ENCODE results near the gene UGT1A3.
"Not testable (repeated sequence)": the region's sequence is repeated elsewhere in the genome, so short reads cannot be mapped to it uniquely, and the experiment has no call there.

UGT1A3 gene

DNA sequence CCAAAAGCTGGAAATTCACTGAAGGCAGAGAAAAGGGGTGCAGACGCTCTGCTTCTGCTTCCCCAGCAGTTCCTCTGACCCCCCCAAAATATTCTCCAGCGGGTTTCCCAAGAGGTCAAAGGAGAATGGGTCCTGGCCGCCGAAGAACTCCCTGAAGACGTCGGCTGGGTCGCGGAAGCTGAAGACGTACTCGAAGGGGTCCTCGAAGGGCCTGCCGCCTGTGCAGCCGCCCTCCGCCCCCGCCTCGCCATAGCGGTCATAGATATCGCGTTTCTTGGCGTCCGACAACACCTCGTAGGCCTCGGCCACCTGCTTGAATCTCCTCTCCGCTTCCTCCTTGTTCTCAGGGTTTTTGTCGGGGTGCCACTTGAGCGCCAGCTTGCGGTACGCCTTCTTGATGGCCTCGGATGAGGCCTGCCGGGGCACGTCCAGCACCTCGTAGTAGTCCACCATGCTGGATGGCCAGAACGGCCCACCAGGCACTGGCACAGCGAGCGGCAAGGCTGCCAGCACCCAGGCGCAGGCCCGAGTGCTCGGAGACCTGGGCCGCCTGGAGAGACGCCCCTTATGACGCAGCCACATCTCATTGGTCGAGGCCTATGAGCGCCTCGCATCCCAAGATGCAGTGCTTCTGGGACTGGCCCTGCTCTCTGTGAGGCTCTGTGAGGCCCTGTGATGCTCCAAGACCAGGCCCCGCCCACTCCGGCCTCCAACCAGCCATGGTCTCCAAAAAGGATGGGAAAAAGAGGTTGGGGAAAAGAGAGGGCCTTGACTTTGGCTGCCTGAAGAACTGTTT is 14.8 kb downstream of the UGT1A3 start:
- no peaks in the 10 kb centered on the region for H3K9me2 ChIP-seq (ENCODE audit: low read depth, low read length)
- H3K27me3 ChIP-seq (ENCODE audit: insufficient read depth, low read length), result no peaks in the 10 kb centered on the region
- no peak overlapping the region for H3K4me2 ChIP-seq (ENCODE audit: low read length)
- H2AFZ ChIP-seq (ENCODE audit: low read length), result no peak overlapping the region
- TF ChIP-seq, protein P1, sequence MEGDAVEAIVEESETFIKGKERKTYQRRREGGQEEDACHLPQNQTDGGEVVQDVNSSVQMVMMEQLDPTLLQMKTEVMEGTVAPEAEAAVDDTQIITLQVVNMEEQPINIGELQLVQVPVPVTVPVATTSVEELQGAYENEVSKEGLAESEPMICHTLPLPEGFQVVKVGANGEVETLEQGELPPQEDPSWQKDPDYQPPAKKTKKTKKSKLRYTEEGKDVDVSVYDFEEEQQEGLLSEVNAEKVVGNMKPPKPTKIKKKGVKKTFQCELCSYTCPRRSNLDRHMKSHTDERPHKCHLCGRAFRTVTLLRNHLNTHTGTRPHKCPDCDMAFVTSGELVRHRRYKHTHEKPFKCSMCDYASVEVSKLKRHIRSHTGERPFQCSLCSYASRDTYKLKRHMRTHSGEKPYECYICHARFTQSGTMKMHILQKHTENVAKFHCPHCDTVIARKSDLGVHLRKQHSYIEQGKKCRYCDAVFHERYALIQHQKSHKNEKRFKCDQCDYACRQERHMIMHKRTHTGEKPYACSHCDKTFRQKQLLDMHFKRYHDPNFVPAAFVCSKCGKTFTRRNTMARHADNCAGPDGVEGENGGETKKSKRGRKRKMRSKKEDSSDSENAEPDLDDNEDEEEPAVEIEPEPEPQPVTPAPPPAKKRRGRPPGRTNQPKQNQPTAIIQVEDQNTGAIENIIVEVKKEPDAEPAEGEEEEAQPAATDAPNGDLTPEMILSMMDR (IDR thresholded peaks at IDR 0.05; ENCODE audit: low read length), result no peak
- no peak for TF ChIP-seq EZH2 (IDR thresholded peaks at IDR 0.05; ENCODE audit: borderline replicate concordance, low read length)
- no peak overlapping the region for H3K9ac ChIP-seq (ENCODE audit: low read length)
- H3K79me2 ChIP-seq (ENCODE audit: insufficient read depth, low read length), result no peaks in the 10 kb centered on the region
- no peaks in the 10 kb centered on the region for H3K9me3 ChIP-seq (ENCODE audit: low read length)
- no peaks in the 10 kb centered on the region for H3F3A ChIP-seq (ENCODE audit: insufficient read depth, low read length)
- H3K4me3 ChIP-seq (ENCODE audit: low read depth, low read length, poor library complexity, severe bottlenecking), result no peak overlapping the region
- no peak overlapping the region for H3K27ac ChIP-seq (ENCODE audit: low read depth, low read length, poor library complexity, severe bottlenecking)
- no peaks in the 10 kb centered on the region for H3K36me3 ChIP-seq (ENCODE audit: insufficient read depth, low read length)
- no peaks in the 10 kb centered on the region for H4K20me1 ChIP-seq (ENCODE audit: insufficient read depth, low read length)
- no peaks in the 10 kb centered on the region for H3K4me1 ChIP-seq (ENCODE audit: insufficient read depth, low read length, severe bottlenecking)

DNA sequence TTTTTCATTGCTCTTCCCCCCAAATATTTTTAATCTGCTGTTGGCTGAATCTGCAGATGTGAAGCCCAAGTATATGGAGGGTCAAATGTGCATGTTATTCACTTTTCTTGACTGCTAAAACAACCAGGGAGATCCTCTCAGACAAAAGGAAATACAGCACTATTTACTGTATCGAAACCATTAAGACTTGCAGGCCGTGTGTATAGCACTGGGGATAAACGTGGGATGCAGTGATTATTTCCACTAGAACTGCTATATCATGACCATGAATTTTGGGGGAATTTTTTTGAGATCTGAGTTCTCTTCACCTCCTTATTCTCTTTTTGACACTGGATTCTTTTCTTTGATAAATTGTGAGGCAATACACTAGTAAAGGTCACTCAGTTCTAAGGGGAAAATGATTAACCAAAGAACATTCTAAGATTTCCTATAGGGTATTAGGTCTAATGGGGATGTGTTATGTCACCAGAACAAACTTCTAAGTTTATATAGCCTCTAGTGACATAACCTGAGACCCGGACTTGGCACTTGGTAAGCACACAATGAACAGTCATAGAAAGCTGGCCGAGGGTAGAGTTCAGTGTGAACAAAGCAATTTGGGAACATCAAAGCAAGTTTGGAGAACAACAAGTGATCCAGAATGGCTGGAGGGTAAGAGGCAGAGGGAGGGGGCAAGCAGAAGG is 16.4 kb downstream of the UGT1A3 start:
- H3K79me2 ChIP-seq (ENCODE audit: insufficient read depth, low read length), result no peaks in the 10 kb centered on the region
- no peaks in the 10 kb centered on the region for H4K20me1 ChIP-seq (ENCODE audit: insufficient read depth, low read length)
- H3K4me2 ChIP-seq (ENCODE audit: low read length), result no peak overlapping the region
- no peak overlapping the region for H3K4me3 ChIP-seq (ENCODE audit: low read depth, low read length, poor library complexity, severe bottlenecking)
- H3K4me1 ChIP-seq (ENCODE audit: insufficient read depth, low read length, severe bottlenecking), result no peaks in the 10 kb centered on the region
- H3F3A ChIP-seq (ENCODE audit: insufficient read depth, low read length), result no peaks in the 10 kb centered on the region
- no peaks in the 10 kb centered on the region for H3K27me3 ChIP-seq (ENCODE audit: insufficient read depth, low read length)
- no peaks in the 10 kb centered on the region for H3K9me2 ChIP-seq (ENCODE audit: low read depth, low read length)
- H2AFZ ChIP-seq (ENCODE audit: low read length), result no peak overlapping the region
- H3K27ac ChIP-seq (ENCODE audit: low read depth, low read length, poor library complexity, severe bottlenecking), result no peak overlapping the region
- TF ChIP-seq EZH2 (IDR thresholded peaks at IDR 0.05; ENCODE audit: borderline replicate concordance, low read length), result no peak
- TF ChIP-seq, protein P1 (IDR thresholded peaks at IDR 0.05; ENCODE audit: low read length), result no peak
- H3K9ac ChIP-seq (ENCODE audit: low read length), result no peak overlapping the region
- H3K9me3 ChIP-seq (ENCODE audit: low read length), result no peaks in the 10 kb centered on the region
- H3K36me3 ChIP-seq (ENCODE audit: insufficient read depth, low read length), result no peaks in the 10 kb centered on the region

DNA sequence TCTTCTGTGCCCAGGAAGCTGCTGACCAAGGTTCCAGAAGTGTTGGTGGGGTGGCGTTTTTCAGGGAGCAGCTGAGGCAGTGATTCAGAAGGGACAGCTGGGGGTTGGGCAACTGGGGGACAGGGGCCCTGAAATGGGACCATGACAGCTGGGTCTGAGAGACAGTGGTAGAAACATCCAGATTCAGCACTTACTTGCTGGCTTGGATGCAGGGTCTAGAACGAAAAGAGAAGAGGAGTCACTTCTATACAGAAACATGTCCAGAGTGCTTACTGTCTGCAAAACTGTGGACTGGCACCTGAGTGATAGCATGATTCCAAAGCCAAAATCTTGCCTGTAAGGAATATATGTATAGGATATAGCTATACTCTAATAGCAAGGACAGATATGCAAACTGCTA is 17.0 kb downstream of the UGT1A3 start:
- not testable (repeated sequence) for H3K9ac ChIP-seq (ENCODE audit: low read length); H3K27ac ChIP-seq (ENCODE audit: low read depth, low read length, poor library complexity, severe bottlenecking); H3K36me3 ChIP-seq (ENCODE audit: insufficient read depth, low read length)

More for the DNA sequence above, 17.0 kb downstream of the UGT1A3 start:
- H3K9me3 ChIP-seq (ENCODE audit: low read length); H3K4me3 ChIP-seq (ENCODE audit: low read depth, low read length, poor library complexity, severe bottlenecking); H3F3A ChIP-seq (ENCODE audit: insufficient read depth, low read length); H2AFZ ChIP-seq (ENCODE audit: low read length); H4K20me1 ChIP-seq (ENCODE audit: insufficient read depth, low read length); H3K9me2 ChIP-seq (ENCODE audit: low read depth, low read length); H3K4me2 ChIP-seq (ENCODE audit: low read length); H3K79me2 ChIP-seq (ENCODE audit: insufficient read depth, low read length); H3K4me1 ChIP-seq (ENCODE audit: insufficient read depth, low read length, severe bottlenecking); H3K27me3 ChIP-seq (ENCODE audit: insufficient read depth, low read length): not testable (repeated sequence)
